WTC11 (cell line): Measurements from ENCODE around the gene SLN. TPM values are rescaled to one million over a fixed set of nuclear protein-coding genes. Genes with fewer than 3 reads are reported as not detected.

Experiments
- ATAC-seq: fragments of 200-7000 bp; cut with Tn5 transposase; 2 replicates; pipeline ENCODE4 v1.10.0; 2021; ENCODE audit warnings: mild to moderate bottlenecking, moderate library complexity
- CTCF ChIA-PET: fragments of 300-600 bp; sonication (Branson Sonifier 250); formaldehyde crosslinking; loops from one replicate; lab custom pipeline; 2021; ENCODE audit warnings: antibody characterized with exemption; lab: Charles Lee
- POLR2A ChIA-PET: fragments of 350-600 bp; sonication (Branson Sonifier 250); formaldehyde crosslinking; loops from one replicate; lab custom pipeline; 2021; ENCODE audit warnings: antibody characterized with exemption; lab: Charles Lee
- DNase-seq: peaks from one replicate; pipeline ENCODE4 v3.0.0; 2021; ENCODE audit warnings: low spot score
- H3K27ac Mint-ChIP-seq: 2 replicates; pipeline ENCODE4 v1.8.0; 2021; ENCODE audit warnings: mixed read lengths
- H3K27me3 Mint-ChIP-seq: 2 replicates; pipeline ENCODE4 v1.8.0; 2021; ENCODE audit warnings: low read depth, mild to moderate bottlenecking, moderate library complexity, mixed read lengths
- H3K36me3 Mint-ChIP-seq: 2 replicates; pipeline ENCODE4 v1.8.0; 2021; ENCODE audit warnings: mixed read lengths
- H3K4me1 Mint-ChIP-seq: 2 replicates; pipeline ENCODE4 v1.8.0; 2022; ENCODE audit warnings: mixed read lengths
- H3K4me3 Mint-ChIP-seq: 2 replicates; pipeline ENCODE4 v1.8.0; 2021; ENCODE audit warnings: mild to moderate bottlenecking, moderate library complexity, mixed read lengths
- H3K9me3 Mint-ChIP-seq: 2 replicates; pipeline ENCODE4 v1.8.0; 2021; ENCODE audit warnings: mixed read lengths
- AFF4 ChIP-seq: sonication (generic); formaldehyde crosslinking; IDR thresholded peaks from 2 replicates; pipeline ENCODE4 v1.8.1; 2023; ENCODE audit warnings: mild to moderate bottlenecking, missing genetic modification reagents, borderline replicate concordance
- ATF3 ChIP-seq: sonication (generic); formaldehyde crosslinking; conservative IDR thresholded peaks from 2 replicates; pipeline ENCODE4 v1.8.1; 2022; ENCODE audit warnings: mild to moderate bottlenecking, missing genetic modification reagents
- CREM ChIP-seq: sonication (generic); formaldehyde crosslinking; IDR thresholded peaks from 2 replicates; pipeline ENCODE4 v1.8.1; 2022; ENCODE audit warnings: mild to moderate bottlenecking, missing genetic modification reagents, moderate library complexity
- ESRRA ChIP-seq: sonication (generic); formaldehyde crosslinking; IDR thresholded peaks from 2 replicates; pipeline ENCODE4 v1.8.1; 2022; ENCODE audit warnings: mild to moderate bottlenecking, missing genetic modification reagents, borderline replicate concordance
- FOXK1 ChIP-seq: sonication (generic); formaldehyde crosslinking; IDR thresholded peaks from 2 replicates; pipeline ENCODE4 v1.8.0; 2022; ENCODE audit warnings: mild to moderate bottlenecking, moderate library complexity, missing genetic modification reagents
- KAT7 ChIP-seq: sonication (generic); formaldehyde crosslinking; IDR thresholded peaks from 2 replicates; pipeline ENCODE4 v1.8.1; 2023; ENCODE audit warnings: missing genetic modification reagents, mild to moderate bottlenecking, borderline replicate concordance
- MXD4 ChIP-seq: fragments of 250-450 bp; sonication (Bioruptor Pico); IDR thresholded peaks from 2 replicates; pipeline ENCODE4 v1.8.0; 2021; ENCODE audit warnings: mild to moderate bottlenecking, moderate library complexity, borderline replicate concordance
- NFATC4 ChIP-seq: fragments of 250-450 bp; sonication (Bioruptor Pico); IDR thresholded peaks from 2 replicates; pipeline ENCODE4 v1.9.0; 2021; ENCODE audit warnings: mild to moderate bottlenecking
- NFE2L1 ChIP-seq: sonication (generic); formaldehyde crosslinking; IDR thresholded peaks from 2 replicates; pipeline ENCODE4 v1.8.1; 2023; ENCODE audit warnings: missing genetic modification reagents
- OVOL2 ChIP-seq: fragments of 250-450 bp; sonication (Bioruptor Pico); IDR thresholded peaks from 2 replicates; pipeline ENCODE4 v1.9.0; 2021; ENCODE audit warnings: mild to moderate bottlenecking, borderline replicate concordance
- PRDM15 ChIP-seq: sonication (generic); formaldehyde crosslinking; IDR thresholded peaks from 2 replicates; pipeline ENCODE4 v1.8.0; 2022; ENCODE audit warnings: missing genetic modification reagents
- RELA ChIP-seq: sonication (generic); formaldehyde crosslinking; IDR thresholded peaks from 2 replicates; pipeline ENCODE4 v1.8.1; 2022; ENCODE audit warnings: missing genetic modification reagents, mild to moderate bottlenecking, borderline replicate concordance
- SMAD4 ChIP-seq: sonication (generic); formaldehyde crosslinking; IDR thresholded peaks from 2 replicates; pipeline ENCODE4 v1.8.0; 2022; ENCODE audit warnings: mild to moderate bottlenecking, missing genetic modification reagents
- ZBTB43 ChIP-seq: sonication (generic); formaldehyde crosslinking; IDR thresholded peaks from 2 replicates; pipeline ENCODE4 v1.8.1; 2023; ENCODE audit warnings: mild to moderate bottlenecking, missing genetic modification reagents
- ZNF281 ChIP-seq: sonication (generic); formaldehyde crosslinking; IDR thresholded peaks from 2 replicates; pipeline ENCODE4 v1.8.0; 2023; ENCODE audit warnings: mild to moderate bottlenecking, missing genetic modification reagents
- ZNF532 ChIP-seq: fragments of 250-450 bp; sonication (Bioruptor Pico); IDR thresholded peaks from 2 replicates; pipeline ENCODE4 v1.9.0; 2021; ENCODE audit warnings: mild to moderate bottlenecking, borderline replicate concordance
- total RNA-seq: library from RNA; stranded (reverse); gene quantifications from 3 replicates; pipeline ENCODE4 v1.2.3, GENCODE V29; 2021

SLN gene
- total RNA-seq, 1 experiment from 2014 or later, result not detected

- TF ChIP-seq NFE2L1 (CRISPR knock-in tag), result no peak
- TF ChIP-seq ZNF532 (CRISPR knock-in tag), result no peak
- TF ChIP-seq ATF3 (CRISPR knock-in tag), result no peak
- no peak for TF ChIP-seq MXD4 (CRISPR knock-in tag)
- TF ChIP-seq ESRRA, result no peak
- TF ChIP-seq, all 79 proteins: peak for 0
Observed at GRCh38 chr11:107677924-107678631, 33.8 kb downstream of the SLN start (continued).

- H3K27ac Mint-ChIP-seq, result no peak overlapping the region
- no peaks in the 10 kb centered on the region for H3K9me3 Mint-ChIP-seq
- no peaks in the 10 kb centered on the region for H3K4me1 Mint-ChIP-seq
- H3K36me3 Mint-ChIP-seq, result no peaks in the 10 kb centered on the region
- ChIA-PET CTCF (interaction anchor here (1.2 to 1.5 kb wide), 3 partner anchors 12 to 101 kb away, joined by 3 to 4 read pairs (median 3); no protein-coding TSS in a partner anchor), POLR2A (interaction anchor here (0.9 kb wide), 1 partner anchor 15 kb away, joined by 3 read pairs; no protein-coding TSS in a partner anchor)
- no peaks in the 10 kb centered on the region for H3K27me3 Mint-ChIP-seq
- no peak for DNase-seq
- peak; percentile 38; the same call in 1 of the 2 replicates for ATAC-seq
- no peak overlapping the region for H3K4me3 Mint-ChIP-seq
- no peak for TF ChIP-seq FOXK1 (CRISPR knock-in tag)
- TF ChIP-seq PRDM15 (CRISPR knock-in tag), result no peak
- no peak for TF ChIP-seq OVOL2 (CRISPR knock-in tag)
- no peak for TF ChIP-seq ZNF281 (CRISPR knock-in tag)
- no peak for TF ChIP-seq NFATC4 (CRISPR knock-in tag)
- no peak for TF ChIP-seq ZBTB43 (CRISPR knock-in tag)
- no peak for TF ChIP-seq KAT7 (CRISPR knock-in tag)
- no peak for TF ChIP-seq SMAD4 (CRISPR knock-in tag)
- TF ChIP-seq CREM (CRISPR knock-in tag), result no peak
- no peak for TF ChIP-seq RELA (CRISPR knock-in tag)
- no peak for TF ChIP-seq MXD4 (CRISPR knock-in tag)
- no peak for TF ChIP-seq AFF4
Observed at GRCh38 chr11:107676336-107677057, 35.4 kb downstream of the SLN start.
